ENCODE results near the gene NACC2. TPM values are rescaled to one million over a fixed set of nuclear protein-coding genes. Genes with fewer than 3 reads are reported as not detected.

Gene NACC2
- total and polyA plus RNA-seq, 9 donors, result 6.8 to 11.7 (median 9.3) TPM

DNA sequence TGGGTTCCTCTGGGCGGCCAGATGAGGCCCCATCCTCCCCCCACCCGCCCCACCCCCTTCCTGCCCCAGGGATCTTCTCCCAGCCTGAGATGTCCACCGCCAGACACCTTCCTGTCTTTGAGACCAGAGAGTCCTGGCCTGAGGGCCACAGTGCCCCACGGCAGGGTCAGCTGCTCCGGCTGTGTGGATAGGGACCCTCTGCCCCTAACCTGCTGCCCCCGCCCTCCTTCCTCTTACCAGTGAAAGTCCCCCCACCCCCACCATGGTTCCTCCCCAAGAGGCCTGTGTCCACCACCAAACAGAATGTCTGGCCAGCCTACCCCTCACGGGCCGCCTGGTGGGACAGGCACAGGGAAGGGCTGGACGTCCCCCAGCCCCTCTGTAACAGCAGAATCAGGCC lies 90.9 kb downstream of the NACC2 start:
- Histone ChIP-seq H3K4me3 (ENCODE audit: low read length) (no peak overlapping the region), H3K9me3 (replicated peaks; ENCODE audit: control insufficient read depth, low read depth, low read length) (no peaks in the 10 kb centered on the region), H3K27me3 (ENCODE audit: control insufficient read depth, insufficient read depth, low read length) (no peaks in the 10 kb centered on the region), H3K4me1 (ENCODE audit: control insufficient read depth, insufficient read depth, low read length) (peaks cover 58% of the 10 kb centered on the region), H3K27ac (ENCODE audit: low read length) (no peak overlapping the region), H3K36me3 (ENCODE audit: control insufficient read depth, insufficient read depth, low read length) (no peaks in the 10 kb centered on the region)
- DNase-seq, result no peak
- WGBS (ENCODE audit: insufficient coverage), result 75% methylated on average over 2 of the region's 9 CpGs

DNA sequence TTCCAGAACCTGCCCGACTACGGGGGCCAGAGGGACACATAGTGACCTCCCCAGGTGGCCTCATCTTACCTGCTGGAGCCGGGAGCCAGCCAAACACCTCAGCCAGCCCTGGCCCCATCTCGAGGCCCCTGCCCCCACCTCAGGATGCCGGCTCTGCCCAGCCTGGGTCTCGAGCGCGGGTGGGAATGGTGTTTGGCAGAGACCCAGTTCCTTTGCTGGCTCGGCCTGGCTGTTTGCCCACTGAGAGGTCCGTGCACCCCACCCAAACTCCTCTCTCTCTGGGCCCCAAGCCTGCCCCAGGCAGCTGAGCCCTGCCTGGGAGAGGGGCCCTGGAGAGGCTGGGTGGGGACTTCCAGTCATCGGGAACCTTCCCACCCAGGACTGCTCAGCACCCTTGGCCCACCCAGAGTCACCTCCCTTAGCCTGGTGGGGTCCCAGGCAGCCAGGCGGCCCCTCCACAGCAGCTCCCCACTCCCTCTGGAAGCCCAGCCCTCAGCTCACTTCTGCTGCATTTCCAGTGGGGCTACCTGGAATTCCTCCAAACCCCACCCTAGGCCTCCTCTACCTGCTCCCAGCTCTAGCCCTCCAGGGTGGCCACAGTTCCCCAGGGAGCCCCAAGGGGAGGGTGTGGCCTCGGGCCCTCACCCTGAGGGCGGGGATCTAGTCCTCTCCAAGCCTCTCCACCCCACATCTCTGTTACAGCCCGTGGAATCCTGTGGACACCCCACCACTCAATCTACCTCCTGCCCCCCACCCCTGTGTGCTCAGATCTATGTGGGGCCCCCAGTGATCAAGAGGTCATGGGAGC lies 91.5 kb downstream of the NACC2 start:
- no peaks in the 10 kb centered on the region for H3K9me3 ChIP-seq (replicated peaks; ENCODE audit: control insufficient read depth, low read depth, low read length)
- WGBS (ENCODE audit: insufficient coverage), result 49% methylated on average over 9 of the region's 15 CpGs
- DNase-seq, result no peak
- peak overlapping the region; percentile 84 for H3K27ac ChIP-seq (ENCODE audit: low read length)
- H3K4me3 ChIP-seq (ENCODE audit: low read length), result no peak overlapping the region
- H3K27me3 ChIP-seq (ENCODE audit: control insufficient read depth, insufficient read depth, low read length), result no peaks in the 10 kb centered on the region
- H3K4me1 ChIP-seq (ENCODE audit: control insufficient read depth, insufficient read depth, low read length), result peaks cover 52% of the 10 kb centered on the region
- H3K36me3 ChIP-seq (ENCODE audit: control insufficient read depth, insufficient read depth, low read length), result no peaks in the 10 kb centered on the region

DNA sequence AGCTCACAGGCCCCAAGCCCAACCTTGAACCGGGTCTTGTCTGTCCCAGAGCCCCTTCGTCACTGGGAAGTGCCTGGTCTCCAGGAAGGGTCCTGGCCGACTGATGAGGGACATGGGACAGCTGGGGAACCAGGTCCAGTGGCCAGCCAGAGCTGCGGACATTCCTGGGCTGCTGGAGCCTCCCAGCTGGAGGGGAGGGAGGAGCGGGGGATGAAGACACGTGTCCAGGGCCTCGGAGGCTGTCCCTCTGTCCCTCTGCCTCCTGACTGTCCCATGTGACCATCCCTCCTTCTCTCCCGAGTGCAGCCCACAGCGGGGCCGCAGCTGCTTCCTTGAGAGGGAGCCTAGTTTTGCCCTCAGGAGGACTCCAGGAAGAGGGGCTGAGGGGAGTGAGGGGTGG lies 92.2 kb downstream of the NACC2 start:
- H3K27ac ChIP-seq (ENCODE audit: low read length), result peak overlapping the region; percentile 84
- peak; percentile 83 for DNase-seq
- WGBS (ENCODE audit: insufficient coverage), result 24% methylated on average over 4 of the region's 10 CpGs

DNA sequence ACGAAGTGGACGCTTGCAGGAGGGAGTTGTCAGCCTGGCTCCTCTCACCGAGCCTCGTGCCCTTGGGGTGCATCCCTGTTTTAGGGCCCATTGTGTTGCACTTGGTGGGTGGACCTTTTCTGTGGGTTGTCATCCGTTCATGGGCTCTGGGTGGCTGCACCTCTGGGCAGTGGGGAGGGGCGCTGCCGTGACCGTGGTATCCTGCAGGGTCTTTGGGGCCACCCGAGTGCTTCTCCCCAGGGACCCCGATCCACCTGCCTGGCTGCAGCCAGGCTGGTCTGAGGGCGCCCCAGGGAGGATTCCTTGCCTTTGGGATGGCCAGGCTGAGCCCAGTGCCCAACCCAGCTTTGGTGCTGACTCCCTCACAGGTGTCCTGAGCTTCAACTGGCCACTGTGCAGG lies 92.9 kb downstream of the NACC2 start:
- Histone ChIP-seq H3K27ac (ENCODE audit: low read length) (peak overlapping the region; percentile 78), H3K27me3 (ENCODE audit: control insufficient read depth, insufficient read depth, low read length) (no peaks in the 10 kb centered on the region)
- 95% methylated on average over 10 of the region's 11 CpGs for WGBS (ENCODE audit: insufficient coverage)

More for the DNA sequence above, 92.2 kb downstream of the NACC2 start:
- Histone ChIP-seq H3K9me3 (replicated peaks; ENCODE audit: control insufficient read depth, low read depth, low read length) (no peaks in the 10 kb centered on the region), H3K4me1 (ENCODE audit: control insufficient read depth, insufficient read depth, low read length) (peaks cover 55% of the 10 kb centered on the region), H3K36me3 (ENCODE audit: control insufficient read depth, insufficient read depth, low read length) (no peaks in the 10 kb centered on the region), H3K27me3 (ENCODE audit: control insufficient read depth, insufficient read depth, low read length) (no peaks in the 10 kb centered on the region), H3K4me3 (ENCODE audit: low read length) (no peak overlapping the region)

DNA sequence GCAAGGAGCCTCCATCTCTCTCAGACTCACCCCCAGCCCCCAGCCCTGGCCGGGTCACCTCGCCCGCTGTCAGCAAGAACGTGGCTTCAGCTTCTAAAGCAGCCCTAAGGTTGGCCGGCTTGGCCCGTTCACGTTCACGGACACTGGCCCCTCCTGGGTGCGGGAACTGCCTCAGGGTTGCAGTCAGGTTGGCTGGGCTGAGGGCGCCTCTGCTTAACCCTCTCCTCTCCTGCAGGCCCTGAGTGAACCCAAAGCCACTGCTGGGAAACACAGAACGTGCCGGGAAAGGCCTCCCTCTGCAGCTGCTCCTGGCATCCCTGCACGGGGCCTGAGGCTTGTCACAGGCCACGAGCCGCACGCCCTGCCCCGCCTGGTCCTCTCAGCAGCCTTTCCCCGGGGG lies 93.9 kb downstream of the NACC2 start:
- H3K27me3 ChIP-seq (ENCODE audit: control insufficient read depth, insufficient read depth, low read length), result no peaks in the 10 kb centered on the region
- H3K4me3 ChIP-seq (ENCODE audit: low read length), result no peak overlapping the region
- H3K27ac ChIP-seq (ENCODE audit: low read length), result peak overlapping the region; percentile 69
- DNase-seq, result peak; percentile 60
- 28% methylated on average over 12 of the region's 18 CpGs for WGBS (ENCODE audit: insufficient coverage)
- no peaks in the 10 kb centered on the region for H3K9me3 ChIP-seq (replicated peaks; ENCODE audit: control insufficient read depth, low read depth, low read length)
- H3K4me1 ChIP-seq (ENCODE audit: control insufficient read depth, insufficient read depth, low read length), result peaks cover 65% of the 10 kb centered on the region
- H3K36me3 ChIP-seq (ENCODE audit: control insufficient read depth, insufficient read depth, low read length), result no peaks in the 10 kb centered on the region

More for the DNA sequence above, 92.9 kb downstream of the NACC2 start:
- Histone ChIP-seq H3K4me3 (ENCODE audit: low read length) (no peak overlapping the region), H3K4me1 (ENCODE audit: control insufficient read depth, insufficient read depth, low read length) (peaks cover 56% of the 10 kb centered on the region), H3K36me3 (ENCODE audit: control insufficient read depth, insufficient read depth, low read length) (no peaks in the 10 kb centered on the region), H3K9me3 (replicated peaks; ENCODE audit: control insufficient read depth, low read depth, low read length) (no peaks in the 10 kb centered on the region)
- no peak for DNase-seq

DNA sequence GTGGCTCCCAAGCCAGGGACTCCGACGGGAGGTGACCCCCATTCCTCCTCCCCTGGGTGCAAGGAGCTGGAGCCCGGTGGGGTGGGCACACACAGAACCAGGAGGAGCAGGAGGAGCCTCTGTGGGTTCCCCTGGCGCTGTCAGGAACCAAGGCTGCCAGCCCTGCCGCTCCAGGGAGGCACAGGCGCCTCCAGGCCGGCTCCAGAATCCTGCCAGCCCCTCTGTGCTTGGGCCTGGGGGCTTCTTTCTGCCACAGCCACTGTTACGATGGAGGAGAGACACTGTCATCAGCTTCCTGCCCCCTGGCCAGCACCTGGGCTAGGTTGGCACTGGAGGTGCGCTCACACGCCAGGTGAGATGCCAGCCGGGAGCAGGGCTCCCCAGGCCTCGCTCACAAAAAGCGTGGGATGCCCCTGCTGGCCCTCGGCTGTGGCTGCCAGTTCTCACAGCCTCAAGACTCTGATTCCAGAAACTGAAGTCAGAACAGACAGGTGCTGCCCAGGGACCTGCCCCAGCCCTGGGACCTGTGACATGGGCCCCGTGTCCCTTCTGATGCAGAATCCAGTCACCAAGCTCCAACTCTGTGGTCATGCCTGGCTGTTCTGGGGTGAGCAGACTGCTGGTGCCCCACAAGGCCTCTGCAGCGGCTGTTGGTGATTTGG lies 96.5 kb downstream of the NACC2 start:
- H3K36me3 ChIP-seq (ENCODE audit: control insufficient read depth, insufficient read depth, low read length), result no peaks in the 10 kb centered on the region
- no peaks in the 10 kb centered on the region for H3K27me3 ChIP-seq (ENCODE audit: control insufficient read depth, insufficient read depth, low read length)
- H3K4me1 ChIP-seq (ENCODE audit: control insufficient read depth, insufficient read depth, low read length), result peaks cover 72% of the 10 kb centered on the region
- DNase-seq, result no peak
- no peak overlapping the region for H3K4me3 ChIP-seq (ENCODE audit: low read length)
- H3K9me3 ChIP-seq (replicated peaks; ENCODE audit: control insufficient read depth, low read depth, low read length), result no peaks in the 10 kb centered on the region
- H3K27ac ChIP-seq (ENCODE audit: low read length), result no peak overlapping the region
- WGBS (ENCODE audit: insufficient coverage), result 83% methylated on average over 15 of the region's 16 CpGs

DNA sequence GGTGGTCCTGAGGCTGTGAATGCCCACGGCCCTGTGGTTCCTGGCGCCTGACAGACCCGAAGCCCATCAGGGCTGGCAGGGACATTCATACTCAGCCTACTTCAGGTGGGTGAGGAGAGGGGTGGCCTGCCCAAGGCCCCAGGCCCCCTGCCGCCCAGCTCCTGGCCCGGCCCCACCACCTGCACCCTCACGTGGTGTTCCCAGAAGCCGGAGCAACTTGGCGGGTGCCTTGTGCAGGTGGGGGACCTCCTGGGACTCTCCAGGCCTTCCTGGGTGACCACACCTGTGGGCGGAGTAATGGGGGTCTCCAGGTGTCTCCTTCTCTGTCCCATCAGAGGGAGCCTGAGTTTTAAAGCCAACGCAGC lies 97.1 kb downstream of the NACC2 start:
- 62% methylated on average over 7 of the region's 10 CpGs for WGBS (ENCODE audit: insufficient coverage)

DNA sequence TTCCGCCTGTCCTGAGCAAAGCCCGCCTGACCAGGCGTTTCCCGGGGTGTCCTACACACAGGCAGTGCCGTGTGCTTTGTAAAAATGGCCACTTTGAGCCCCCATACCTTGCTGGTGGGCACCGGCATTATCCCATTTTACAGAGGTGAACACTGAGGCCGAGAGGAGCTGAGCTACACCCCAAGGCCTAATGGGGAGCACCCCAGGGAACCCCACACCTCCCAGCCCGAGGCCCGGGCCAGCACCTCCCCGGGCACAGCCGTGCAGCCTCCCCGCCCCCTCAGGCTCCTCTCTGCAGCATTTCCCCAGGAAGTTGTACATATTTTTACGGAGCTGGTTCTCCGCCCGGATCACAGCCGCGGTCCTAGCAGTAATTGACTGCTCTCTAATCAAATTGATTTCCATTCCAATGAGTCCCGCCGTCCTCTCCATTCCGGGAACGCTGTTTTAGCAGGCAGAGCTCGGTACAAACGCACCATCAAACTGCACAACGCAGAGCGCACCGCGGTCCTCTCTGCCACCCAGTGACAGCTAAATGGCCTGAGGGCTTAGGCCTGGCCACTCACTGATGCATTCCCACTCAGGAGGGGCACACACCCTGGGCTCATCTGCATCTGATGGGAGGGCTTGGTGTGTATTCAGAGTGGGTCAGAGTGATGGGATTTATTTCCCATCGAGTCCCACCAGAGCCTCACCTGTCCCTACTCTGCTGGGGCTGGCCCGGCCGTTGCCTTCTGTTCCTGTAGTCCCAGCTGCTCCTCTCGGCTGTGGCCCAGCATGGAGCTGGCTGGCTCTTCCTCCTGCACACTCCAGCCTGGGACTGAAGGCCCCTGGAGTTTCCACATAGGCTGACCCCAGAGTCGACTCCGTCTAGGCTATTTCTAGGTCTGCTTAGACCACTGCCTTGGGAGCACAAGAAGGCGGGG lies 97.7 kb downstream of the NACC2 start:
- Histone ChIP-seq H3K36me3 (ENCODE audit: control insufficient read depth, insufficient read depth, low read length) (no peaks in the 10 kb centered on the region), H3K27me3 (ENCODE audit: control insufficient read depth, insufficient read depth, low read length) (no peaks in the 10 kb centered on the region), H3K4me1 (ENCODE audit: control insufficient read depth, insufficient read depth, low read length) (peaks cover 72% of the 10 kb centered on the region), H3K4me3 (ENCODE audit: low read length) (no peak overlapping the region), H3K27ac (ENCODE audit: low read length) (peak overlapping the region; percentile 31), H3K9me3 (replicated peaks; ENCODE audit: control insufficient read depth, low read depth, low read length) (no peaks in the 10 kb centered on the region)
- 59% methylated on average over 25 of the region's 34 CpGs for WGBS (ENCODE audit: insufficient coverage)
- DNase-seq, result no peak

More for the DNA sequence above, 97.1 kb downstream of the NACC2 start:
- Histone ChIP-seq H3K4me1 (ENCODE audit: control insufficient read depth, insufficient read depth, low read length) (peaks cover 72% of the 10 kb centered on the region), H3K36me3 (ENCODE audit: control insufficient read depth, insufficient read depth, low read length) (no peaks in the 10 kb centered on the region), H3K9me3 (replicated peaks; ENCODE audit: control insufficient read depth, low read depth, low read length) (no peaks in the 10 kb centered on the region), H3K27ac (ENCODE audit: low read length) (no peak overlapping the region), H3K4me3 (ENCODE audit: low read length) (no peak overlapping the region), H3K27me3 (ENCODE audit: control insufficient read depth, insufficient read depth, low read length) (no peaks in the 10 kb centered on the region)
- no peak for DNase-seq

DNA sequence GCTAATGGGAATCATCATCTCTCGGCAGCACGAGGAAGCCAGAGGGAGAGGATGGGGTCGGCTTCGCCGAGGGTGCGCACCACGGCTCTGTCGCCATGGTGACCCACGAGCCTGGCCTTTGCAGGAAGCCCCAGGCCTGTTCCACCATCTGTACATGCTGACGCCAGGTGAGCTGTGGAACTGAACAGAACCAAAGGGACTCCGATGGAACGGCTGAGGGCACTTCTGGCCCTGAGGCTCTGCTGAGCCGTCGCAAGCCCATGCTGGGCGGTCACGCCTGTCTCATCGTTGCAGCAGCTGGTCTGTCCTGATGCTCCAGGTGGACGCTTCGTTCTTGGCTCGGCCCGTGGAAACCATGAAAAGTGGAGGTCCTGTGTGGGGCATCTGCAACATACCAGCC lies 99.3 kb downstream of the NACC2 start:
- Histone ChIP-seq H3K4me3 (ENCODE audit: low read length) (no peak overlapping the region), H3K27me3 (ENCODE audit: control insufficient read depth, insufficient read depth, low read length) (no peaks in the 10 kb centered on the region), H3K4me1 (ENCODE audit: control insufficient read depth, insufficient read depth, low read length) (peaks cover 73% of the 10 kb centered on the region), H3K9me3 (replicated peaks; ENCODE audit: control insufficient read depth, low read depth, low read length) (no peaks in the 10 kb centered on the region), H3K36me3 (ENCODE audit: control insufficient read depth, insufficient read depth, low read length) (no peaks in the 10 kb centered on the region), H3K27ac (ENCODE audit: low read length) (no peak overlapping the region)
- 78% methylated on average over 21 of the region's 21 CpGs for WGBS (ENCODE audit: insufficient coverage)
- no peak for DNase-seq
